ENCODE data around the gene ADCYAP1R1. TPM values are rescaled to one million over a fixed set of nuclear protein-coding genes. Genes with fewer than 3 reads are reported as not detected.

The ADCYAP1R1 gene
- total RNA-seq, 1 experiment from 2014 or later = not detected

DNA sequence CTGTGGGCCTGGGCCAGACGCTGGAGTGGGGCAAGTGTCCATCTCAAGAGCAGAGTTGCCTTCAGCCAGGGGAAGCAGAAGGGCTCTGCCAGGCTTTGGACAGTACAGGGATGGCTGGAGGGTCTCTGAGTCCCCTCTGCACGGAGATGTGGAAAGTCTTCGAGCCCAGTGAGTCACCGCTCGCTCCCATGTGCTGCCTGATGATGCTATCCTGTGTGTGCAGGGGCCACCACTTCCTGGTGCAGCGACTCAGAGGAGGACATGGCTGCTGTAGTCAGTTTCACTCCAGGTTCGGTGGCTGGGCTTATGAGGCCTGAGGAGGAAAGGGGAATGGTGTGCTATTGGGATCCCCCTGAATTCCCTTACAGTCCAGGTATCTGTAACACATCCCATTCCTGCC is 6.0 kb downstream of the ADCYAP1R1 start:
- Histone ChIP-seq H3K4me3 (no peak overlapping the region), H3K36me3 (no peaks in the 10 kb centered on the region), H3K27me3 (peaks cover 3% of the 10 kb centered on the region), H3K9me3 (no peaks in the 10 kb centered on the region)
- DNase-seq = no peak

DNA sequence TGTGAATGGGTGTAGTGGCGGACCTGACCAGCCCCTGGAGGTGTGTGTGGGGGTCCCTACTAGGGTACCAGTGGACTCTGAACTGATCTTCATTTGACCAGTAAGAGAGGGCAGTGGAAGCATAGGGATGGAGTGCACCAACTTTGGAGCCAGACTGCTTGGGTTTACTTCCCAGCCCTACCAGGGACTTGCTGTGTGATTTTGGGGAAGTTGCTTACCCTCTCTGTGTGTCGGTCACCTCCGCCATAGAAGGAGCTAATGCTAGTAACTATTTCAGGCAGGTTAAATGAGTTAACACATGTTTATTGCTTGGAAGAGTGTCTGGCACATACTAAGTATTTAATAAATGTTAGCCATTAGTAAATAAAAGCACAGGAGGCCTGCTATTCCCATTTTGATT is 6.6 kb downstream of the ADCYAP1R1 start:
- no peaks in the 10 kb centered on the region for H3K27me3 ChIP-seq
- DNase-seq = no peak
- H3K9me3 ChIP-seq = no peaks in the 10 kb centered on the region
- H3K36me3 ChIP-seq = no peaks in the 10 kb centered on the region
- H3K4me3 ChIP-seq = no peak overlapping the region

DNA sequence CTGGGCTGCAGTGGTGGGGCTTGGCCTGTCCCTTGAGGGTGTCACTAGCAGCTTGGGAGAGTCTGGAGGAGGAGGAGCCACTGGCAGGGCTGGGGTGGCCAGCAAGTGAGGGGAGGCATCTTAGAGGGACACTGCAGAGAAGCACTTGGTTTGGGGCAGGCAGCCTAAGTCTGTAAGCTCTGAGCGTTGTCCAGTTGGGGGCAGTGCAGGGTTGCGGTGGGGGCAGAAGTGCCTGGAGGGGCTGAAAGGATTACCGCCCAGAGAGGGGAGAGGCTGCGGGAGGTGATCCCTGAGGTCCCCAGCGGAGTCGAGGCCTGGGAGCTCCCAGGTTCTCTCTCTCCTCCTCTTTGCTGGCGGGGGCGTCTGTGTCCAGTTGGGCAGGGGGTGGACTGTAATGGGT is 7.4 kb downstream of the ADCYAP1R1 start:
- no peaks in the 10 kb centered on the region for H3K36me3 ChIP-seq
- no peak for DNase-seq
- H3K27me3 ChIP-seq = no peaks in the 10 kb centered on the region
- no peak overlapping the region for H3K4me3 ChIP-seq
- no peaks in the 10 kb centered on the region for H3K9me3 ChIP-seq

DNA sequence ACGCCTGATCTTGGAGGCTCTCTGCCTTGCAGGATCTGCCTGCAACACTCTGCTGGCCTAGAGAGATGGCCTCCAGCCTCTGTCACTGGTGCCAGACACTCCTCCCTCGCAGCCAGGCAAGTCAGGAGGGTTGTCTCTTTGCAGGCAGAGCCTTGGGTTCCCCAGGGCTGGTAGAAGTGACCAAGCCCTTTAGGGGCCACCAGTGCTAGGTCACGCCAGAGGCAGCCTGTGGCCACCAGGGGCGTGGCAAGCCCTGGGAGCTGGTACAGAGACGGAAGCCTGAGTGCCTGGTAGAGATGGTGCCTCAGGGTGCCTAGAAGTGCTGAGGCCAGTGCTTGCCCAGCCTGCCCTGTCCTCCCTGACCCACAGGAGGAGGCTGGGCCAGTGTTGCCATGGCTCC is 9.1 kb downstream of the ADCYAP1R1 start:
- no peak for DNase-seq
- H3K4me3 ChIP-seq = no peak overlapping the region
- no peaks in the 10 kb centered on the region for H3K27me3 ChIP-seq
- no peaks in the 10 kb centered on the region for H3K9me3 ChIP-seq
- no peaks in the 10 kb centered on the region for H3K36me3 ChIP-seq

DNA sequence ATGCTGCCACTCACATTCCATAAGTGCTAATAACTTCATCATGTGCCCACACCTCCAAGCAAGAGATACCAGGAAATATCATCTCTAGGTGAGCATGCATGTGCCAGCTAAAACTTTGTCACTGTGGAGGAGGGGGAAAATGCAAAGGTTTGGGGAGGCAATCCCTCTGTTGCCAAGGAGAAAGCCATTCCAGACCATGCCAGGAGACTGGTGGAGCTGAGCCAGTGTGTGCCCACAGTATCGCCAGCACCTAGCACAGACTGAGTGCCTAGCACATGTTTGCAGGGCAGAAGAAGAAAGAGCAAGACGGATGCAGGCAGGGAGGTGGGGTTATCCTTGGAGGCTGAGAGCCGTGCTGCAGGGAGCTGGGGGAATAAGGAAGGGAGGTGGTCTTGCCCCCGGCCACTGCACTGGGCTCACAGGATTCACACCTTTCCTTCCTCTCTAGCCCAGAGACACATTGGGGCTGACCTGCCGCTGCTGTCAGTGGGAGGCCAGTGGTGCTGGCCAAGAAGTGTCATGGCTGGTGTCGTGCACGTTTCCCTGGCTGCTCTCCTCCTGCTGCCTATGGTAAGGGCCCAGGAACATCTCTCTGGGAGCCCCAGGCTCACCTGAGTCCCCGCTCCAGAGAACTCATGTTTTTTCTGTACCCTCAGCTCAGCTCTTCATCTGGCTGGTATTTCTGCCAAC is 10.8 kb downstream of the ADCYAP1R1 start:
- no peak for DNase-seq
- no peaks in the 10 kb centered on the region for H3K27me3 ChIP-seq
- H3K4me3 ChIP-seq = no peak overlapping the region
- no peaks in the 10 kb centered on the region for H3K36me3 ChIP-seq
- H3K9me3 ChIP-seq = no peaks in the 10 kb centered on the region

DNA sequence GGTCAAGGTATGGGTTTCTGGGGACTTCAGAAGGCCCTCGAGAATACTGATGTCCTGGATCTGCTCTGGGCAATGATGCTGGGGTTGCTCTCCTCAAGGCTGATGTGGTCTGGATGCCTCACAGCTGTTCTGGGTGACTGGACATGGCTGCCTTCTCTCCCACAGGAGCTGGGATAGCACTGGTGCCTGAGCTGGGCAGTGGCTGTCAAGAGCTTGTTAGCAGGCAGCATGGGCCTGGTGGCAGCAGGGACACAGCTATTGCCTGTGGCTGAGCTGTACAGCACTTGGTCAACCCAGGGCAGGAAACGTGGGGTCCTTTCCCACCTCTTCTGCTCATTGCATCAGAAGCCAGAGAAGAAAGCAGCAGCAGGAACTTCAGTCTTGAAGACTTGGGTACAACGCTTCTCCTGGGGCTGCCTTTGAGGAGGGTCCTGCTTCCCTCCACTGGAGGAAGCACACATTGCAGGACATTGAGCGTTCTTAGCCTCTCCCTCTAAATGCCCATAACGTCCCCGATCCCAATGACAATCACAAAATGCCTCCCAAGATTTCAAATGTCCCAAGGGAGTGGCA is 13.0 kb downstream of the ADCYAP1R1 start:
- no peak overlapping the region for H3K4me3 ChIP-seq
- H3K9me3 ChIP-seq = no peaks in the 10 kb centered on the region
- H3K36me3 ChIP-seq = no peaks in the 10 kb centered on the region
- DNase-seq = no peak
- H3K27me3 ChIP-seq = no peaks in the 10 kb centered on the region

DNA sequence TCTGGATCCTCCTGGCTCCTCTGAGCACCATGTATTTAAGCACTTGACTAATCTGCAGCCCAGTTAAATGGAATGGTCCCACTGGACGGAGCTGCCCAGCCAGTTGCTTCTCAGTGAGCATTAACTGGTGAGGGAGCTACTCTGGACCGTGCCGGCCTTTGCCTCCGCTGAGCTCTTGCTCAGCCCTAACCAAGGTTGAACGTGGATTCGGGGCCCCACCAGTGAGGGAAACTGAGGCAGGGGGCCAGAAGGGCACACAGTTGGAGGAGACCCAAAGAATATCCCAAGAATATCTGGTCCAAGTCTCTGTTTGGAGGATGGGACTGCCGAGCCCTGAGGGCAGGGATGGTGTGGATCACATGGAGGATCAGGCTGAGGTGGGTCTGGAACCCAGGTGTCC is 13.7 kb downstream of the ADCYAP1R1 start:
- Histone ChIP-seq H3K27me3 (no peaks in the 10 kb centered on the region), H3K9me3 (no peaks in the 10 kb centered on the region), H3K36me3 (no peaks in the 10 kb centered on the region), H3K4me3 (no peak overlapping the region)
- no peak for DNase-seq

DNA sequence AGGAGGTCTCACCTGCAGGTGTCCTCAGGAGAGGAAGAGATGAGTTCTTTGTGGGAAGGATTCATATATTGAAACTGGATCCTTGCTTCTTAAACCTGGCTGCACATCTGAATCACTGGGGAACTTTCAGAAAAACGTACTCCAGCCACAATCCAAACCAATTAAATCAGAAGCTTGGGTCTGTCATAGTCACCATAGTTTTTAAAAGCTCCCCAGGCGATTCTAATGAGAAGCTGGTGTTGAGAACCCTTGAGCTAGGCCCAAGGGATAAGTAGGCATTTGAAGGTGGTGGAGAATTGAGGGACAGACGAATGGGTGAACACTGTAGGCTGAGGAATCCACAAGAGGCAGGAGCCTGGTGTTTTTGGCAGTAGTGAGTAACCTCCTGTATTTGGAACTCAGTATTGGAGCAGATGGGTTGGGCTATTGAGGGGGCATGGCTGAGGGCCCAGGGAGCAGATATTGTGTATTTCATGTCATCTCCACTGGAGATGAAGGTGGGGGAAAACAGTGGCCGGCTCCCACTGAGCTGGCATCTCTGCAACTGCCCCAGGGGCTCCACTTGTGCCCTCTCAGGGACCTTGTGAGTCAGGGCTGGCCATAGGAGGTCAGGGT is 14.5 kb downstream of the ADCYAP1R1 start:
- H3K9me3 ChIP-seq = no peaks in the 10 kb centered on the region
- no peak for DNase-seq
- H3K4me3 ChIP-seq = no peak overlapping the region
- H3K27me3 ChIP-seq = no peaks in the 10 kb centered on the region
- H3K36me3 ChIP-seq = no peaks in the 10 kb centered on the region

DNA sequence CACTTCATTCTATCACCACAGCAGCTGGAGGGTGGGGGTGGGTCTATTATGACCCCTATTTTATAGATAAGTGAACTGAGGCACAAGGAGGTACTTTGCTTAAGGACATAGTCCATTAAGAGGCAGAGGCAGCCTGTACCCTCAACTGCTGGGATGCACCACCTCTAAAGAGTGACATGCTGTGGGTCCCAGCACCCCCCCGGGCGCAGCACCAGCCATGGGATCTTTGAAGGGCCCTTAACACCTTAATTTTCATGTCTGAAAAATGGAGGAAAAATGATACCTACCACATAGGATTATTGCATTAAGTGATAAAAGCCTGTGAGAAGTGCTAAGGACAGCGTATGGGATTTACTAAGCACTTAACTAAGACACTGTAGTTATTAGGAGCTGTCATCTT is 15.4 kb downstream of the ADCYAP1R1 start:
- H3K36me3 ChIP-seq = no peaks in the 10 kb centered on the region
- H3K4me3 ChIP-seq = no peak overlapping the region
- no peaks in the 10 kb centered on the region for H3K27me3 ChIP-seq
- DNase-seq = no peak
- no peaks in the 10 kb centered on the region for H3K9me3 ChIP-seq

DNA sequence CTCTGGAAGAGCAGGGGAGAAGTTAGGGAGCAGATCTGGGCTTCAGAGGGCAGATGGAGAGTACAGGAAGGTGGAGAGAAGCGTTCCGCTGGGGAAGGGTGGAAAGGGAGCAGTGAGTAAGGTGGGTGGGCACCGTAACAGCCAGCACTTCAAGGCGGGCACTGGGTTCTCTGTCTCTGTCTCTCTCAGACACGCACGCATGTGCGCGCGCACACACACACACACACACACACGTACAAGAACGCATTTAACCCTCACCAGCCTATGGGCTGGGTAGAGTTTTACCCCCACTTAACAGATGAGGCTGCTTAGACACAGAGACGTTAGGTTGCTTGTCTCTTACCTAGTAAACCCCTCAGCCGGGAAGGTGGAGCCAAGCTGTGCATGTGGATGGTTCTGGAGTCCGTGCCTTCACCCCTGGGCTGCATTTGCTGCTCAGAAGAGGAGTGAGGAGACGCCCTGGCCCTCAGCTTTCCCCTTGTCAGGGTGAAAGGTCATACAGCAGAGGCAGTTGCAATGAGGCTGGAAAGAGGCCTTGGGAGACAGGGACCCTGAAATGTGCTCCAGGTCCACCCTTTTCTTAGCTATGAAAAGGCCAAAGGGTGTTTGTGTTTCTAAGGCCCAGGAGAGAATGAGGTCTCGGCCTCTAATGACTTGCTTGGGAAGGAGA is 16.0 kb downstream of the ADCYAP1R1 start:
- no peak for DNase-seq
- no peaks in the 10 kb centered on the region for H3K27me3 ChIP-seq

DNA sequence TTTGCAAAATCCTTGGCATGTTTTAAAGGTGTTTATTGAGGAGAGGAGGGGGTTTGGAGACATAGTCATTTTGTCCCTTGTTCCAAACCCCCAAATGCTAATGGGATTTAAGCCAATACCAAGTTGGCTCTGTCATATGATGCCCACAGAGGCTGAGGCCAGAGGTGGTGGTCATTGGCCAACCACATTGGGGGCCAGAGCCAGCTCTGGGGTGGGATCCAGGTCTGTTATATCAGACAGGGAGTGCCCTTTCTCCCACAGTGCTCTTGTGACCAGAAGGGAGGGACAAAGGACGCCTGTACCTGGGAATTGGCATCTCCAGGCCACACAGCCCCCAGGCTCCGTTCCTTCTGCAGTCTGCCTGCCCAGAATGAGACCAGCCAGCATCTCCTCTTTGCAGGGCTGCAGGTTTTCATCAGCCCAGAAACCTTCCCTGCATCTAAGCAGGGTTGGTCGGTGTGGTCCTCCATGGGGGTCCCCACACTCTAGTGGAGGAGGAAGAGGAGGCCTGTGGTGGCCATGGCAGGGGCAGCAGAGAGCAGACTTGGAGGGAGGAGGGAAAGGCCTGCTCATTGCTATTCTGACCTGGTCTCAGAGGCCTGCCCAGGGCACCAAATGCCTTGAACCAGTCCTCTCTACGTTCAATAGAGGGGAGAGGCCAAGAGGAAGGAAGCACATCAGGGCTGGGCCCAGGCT is 17.9 kb downstream of the ADCYAP1R1 start:
- no peak overlapping the region for H3K4me3 ChIP-seq
- H3K9me3 ChIP-seq = no peaks in the 10 kb centered on the region
- no peak for DNase-seq
- no peaks in the 10 kb centered on the region for H3K36me3 ChIP-seq
- H3K27me3 ChIP-seq = no peaks in the 10 kb centered on the region

More for the DNA sequence above, 16.0 kb downstream of the ADCYAP1R1 start:
- Histone ChIP-seq H3K9me3 (no peaks in the 10 kb centered on the region), H3K36me3 (no peaks in the 10 kb centered on the region), H3K4me3 (no peak overlapping the region)

DNA sequence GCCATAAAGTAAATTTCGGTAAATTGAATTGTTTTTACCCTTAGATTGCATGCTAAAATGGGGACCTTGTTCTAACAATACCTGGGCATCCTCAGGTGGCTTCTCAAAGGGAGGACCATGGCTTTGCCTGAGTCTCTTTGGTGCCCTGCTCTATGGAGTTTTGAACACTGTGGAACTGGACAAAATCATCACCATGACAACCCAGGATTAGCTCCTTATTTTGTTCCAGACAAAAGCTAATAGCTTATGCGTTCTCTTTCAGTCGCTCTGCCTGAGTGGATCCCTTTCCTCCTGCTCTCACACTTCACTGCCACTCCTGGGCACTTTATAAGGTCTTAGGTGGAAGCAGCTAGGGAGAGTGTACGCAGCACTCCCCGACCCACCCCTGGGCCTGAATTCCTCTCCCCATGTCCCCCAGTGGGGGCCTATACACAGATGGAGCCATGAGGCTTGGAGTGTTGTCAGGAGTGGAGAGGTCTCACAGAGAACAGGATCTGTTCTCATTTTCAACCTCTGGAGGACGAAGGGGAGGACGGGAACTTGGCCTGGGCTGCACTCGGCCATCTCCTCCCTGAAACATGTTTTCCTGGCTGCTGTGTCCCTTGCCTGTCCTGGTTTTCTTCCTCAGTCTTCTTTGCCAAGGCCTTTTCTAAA is 19.0 kb downstream of the ADCYAP1R1 start:
- H3K27me3 ChIP-seq = no peaks in the 10 kb centered on the region
- no peaks in the 10 kb centered on the region for H3K36me3 ChIP-seq
- no peaks in the 10 kb centered on the region for H3K9me3 ChIP-seq
- DNase-seq = no peak
- H3K4me3 ChIP-seq = no peak overlapping the region

DNA sequence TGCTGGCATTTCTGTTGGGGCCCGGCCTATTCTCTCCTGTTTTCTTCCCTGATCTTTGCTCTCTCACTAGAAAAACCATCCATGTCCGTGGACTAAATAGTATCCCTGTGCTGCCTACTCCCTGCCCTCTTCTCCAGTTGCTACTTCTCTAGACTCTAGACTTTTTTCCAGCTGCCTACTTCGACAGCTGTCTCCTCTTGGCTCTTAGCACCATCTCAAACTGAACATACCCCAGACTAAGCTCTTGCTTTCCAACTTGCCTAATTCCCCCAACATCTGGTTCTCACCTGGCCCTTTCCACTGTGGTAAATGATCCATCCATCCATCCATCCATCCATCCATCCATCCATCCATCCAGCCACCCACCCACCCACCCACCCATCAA is 19.5 kb downstream of the ADCYAP1R1 start:
- no peak for DNase-seq
- no peak overlapping the region for H3K4me3 ChIP-seq
- H3K27me3 ChIP-seq = no peaks in the 10 kb centered on the region
- H3K36me3 ChIP-seq = no peaks in the 10 kb centered on the region
- H3K9me3 ChIP-seq = no peaks in the 10 kb centered on the region

DNA sequence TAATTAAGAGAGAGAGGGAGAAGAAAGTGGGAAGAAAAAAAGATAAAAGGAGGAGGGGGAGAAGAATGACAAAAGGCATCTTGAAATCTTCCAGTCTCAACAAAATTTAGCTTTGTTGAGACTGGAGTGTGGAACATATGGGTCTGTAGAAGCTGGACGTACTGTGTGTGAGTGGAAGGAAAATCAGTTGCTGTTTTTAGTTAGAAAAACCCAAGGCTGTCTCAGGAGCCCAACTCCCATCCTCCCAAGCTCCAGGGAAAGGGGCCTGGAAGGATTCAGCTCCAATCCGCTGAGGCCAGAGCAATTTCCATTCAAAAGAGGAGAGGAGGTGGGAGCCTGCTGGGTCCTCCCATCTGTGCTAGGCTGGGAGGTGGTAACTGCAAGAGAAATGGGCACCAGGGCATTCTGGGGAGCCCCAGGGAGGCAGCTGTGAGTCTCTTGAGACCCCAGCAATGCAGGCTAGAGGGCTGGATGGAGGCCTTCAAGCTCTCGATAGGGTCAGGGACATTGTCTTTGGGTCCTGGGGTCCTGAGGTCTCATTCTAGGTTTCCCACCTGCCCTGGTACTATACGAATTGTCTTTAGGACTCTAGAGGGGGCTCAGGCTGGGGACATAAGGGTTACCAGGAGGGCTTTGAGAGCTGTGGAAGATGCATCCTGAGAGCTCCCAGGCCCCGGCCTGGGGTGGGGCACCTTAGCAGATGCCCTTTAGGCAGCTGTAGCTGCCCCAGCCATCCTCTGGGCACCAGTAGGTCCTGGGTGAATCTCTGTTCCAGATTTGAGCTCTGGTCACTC is 21.4 kb downstream of the ADCYAP1R1 start:
- DNase-seq = no peak
- Histone ChIP-seq H3K4me3 (no peak overlapping the region), H3K27me3 (no peaks in the 10 kb centered on the region), H3K9me3 (no peaks in the 10 kb centered on the region), H3K36me3 (no peaks in the 10 kb centered on the region)

DNA sequence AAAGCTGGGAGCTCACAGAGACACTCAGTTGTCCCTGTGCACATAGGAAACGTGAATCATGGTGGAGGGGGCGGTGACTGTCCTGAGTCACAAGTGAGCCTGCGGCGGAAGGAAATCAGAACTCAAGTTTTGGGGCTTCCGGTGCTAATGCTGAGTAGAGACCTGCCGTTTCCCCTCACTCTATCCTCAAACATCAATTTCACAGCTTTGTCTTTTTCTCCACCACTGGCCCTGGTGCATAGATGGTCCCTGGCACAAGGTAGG is 21.9 kb downstream of the ADCYAP1R1 start:
- no peak for DNase-seq
- Histone ChIP-seq H3K36me3 (no peaks in the 10 kb centered on the region), H3K27me3 (no peaks in the 10 kb centered on the region), H3K4me3 (no peak overlapping the region), H3K9me3 (no peaks in the 10 kb centered on the region)

DNA sequence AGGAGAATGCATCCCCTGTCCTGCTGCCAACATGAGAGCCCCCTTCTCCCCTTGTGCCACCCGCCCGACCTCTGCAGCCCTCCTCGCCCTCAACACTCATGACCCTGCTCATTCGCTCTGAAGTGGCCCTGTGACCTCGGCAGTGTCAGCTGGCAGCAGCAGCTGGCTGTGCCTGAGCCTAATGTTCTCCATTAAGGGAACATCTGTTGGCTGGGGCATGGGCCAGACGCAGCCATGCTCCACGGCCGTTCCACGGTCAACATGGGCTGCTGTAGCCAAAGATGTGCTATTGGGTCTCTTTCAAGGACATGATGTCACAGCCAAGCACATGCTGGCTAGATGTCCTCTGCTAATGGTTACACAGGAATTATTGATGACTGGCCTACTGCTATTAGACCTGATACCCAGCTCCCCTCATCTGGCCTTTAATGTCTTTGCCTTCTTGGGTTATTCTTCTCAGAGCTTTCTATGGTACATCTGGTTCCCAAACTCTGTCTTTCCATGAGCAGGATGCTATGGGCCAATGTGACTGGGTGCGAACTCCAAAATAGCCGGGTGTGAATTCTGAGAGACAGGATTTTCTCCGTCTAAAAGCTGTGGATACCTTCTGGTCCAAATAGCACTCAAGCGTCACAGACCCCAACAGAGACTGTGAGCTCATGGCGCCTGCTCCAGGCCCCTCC is 22.4 kb downstream of the ADCYAP1R1 start:
- H3K4me3 ChIP-seq = no peak overlapping the region
- DNase-seq = no peak
- H3K9me3 ChIP-seq = no peaks in the 10 kb centered on the region
- no peaks in the 10 kb centered on the region for H3K36me3 ChIP-seq
- no peaks in the 10 kb centered on the region for H3K27me3 ChIP-seq
